GM12873 (cell line): ENCODE results near the gene DMXL2.

Experiments
- TF ChIP-seq, protein P1 (sequence below): IDR thresholded peaks from 2 replicates; pipeline ENCODE4 v1.5.1; 2012; ENCODE audit warnings: low read depth, mild to moderate bottlenecking, moderate library complexity, low read length, control low read depth; ENCODE audit not compliant: insufficient read depth; ENCODE audit errors: missing control alignments

Gene DMXL2

DNA sequence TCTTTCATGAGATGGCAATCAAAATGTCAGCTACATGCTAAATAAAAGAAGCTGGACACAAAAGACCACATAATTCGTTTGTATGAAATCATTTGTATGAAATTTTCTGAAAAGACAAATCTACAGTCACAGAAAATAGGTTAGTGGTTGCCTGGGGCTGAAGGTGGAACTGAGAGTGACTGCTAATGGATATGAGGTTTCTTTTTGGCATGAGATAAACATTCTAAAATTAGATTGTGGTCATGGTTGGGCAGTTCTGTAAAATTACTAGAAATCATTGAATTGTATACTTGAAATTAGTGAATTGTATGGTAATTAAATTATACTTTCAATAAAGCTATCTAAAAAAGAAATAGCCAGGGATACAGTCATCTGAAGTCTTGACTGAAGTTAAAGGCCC is 2.7 kb upstream of the DMXL2 start:
- TF ChIP-seq, protein P1, sequence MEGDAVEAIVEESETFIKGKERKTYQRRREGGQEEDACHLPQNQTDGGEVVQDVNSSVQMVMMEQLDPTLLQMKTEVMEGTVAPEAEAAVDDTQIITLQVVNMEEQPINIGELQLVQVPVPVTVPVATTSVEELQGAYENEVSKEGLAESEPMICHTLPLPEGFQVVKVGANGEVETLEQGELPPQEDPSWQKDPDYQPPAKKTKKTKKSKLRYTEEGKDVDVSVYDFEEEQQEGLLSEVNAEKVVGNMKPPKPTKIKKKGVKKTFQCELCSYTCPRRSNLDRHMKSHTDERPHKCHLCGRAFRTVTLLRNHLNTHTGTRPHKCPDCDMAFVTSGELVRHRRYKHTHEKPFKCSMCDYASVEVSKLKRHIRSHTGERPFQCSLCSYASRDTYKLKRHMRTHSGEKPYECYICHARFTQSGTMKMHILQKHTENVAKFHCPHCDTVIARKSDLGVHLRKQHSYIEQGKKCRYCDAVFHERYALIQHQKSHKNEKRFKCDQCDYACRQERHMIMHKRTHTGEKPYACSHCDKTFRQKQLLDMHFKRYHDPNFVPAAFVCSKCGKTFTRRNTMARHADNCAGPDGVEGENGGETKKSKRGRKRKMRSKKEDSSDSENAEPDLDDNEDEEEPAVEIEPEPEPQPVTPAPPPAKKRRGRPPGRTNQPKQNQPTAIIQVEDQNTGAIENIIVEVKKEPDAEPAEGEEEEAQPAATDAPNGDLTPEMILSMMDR: no peak

GRCh38 chr15:51624022-51624421 is 1.5 kb upstream of the DMXL2 start:
- TF ChIP-seq, protein P1: no peak

- TF ChIP-seq, protein P1: no peak
These were observed 891 bp upstream of the DMXL2 start for GRCh38 chr15:51623386-51623938.

- TF ChIP-seq, protein P1: no peak
These were observed 501 bp downstream of the DMXL2 start for GRCh38 chr15:51621936-51622603.

- TF ChIP-seq, protein P1: no peak
These were observed 1.3 kb downstream of the DMXL2 start for GRCh38 chr15:51621155-51621765.

- TF ChIP-seq, protein P1: no peak
These were observed 1.9 kb downstream of the DMXL2 start for GRCh38 chr15:51620641-51621040.

DNA sequence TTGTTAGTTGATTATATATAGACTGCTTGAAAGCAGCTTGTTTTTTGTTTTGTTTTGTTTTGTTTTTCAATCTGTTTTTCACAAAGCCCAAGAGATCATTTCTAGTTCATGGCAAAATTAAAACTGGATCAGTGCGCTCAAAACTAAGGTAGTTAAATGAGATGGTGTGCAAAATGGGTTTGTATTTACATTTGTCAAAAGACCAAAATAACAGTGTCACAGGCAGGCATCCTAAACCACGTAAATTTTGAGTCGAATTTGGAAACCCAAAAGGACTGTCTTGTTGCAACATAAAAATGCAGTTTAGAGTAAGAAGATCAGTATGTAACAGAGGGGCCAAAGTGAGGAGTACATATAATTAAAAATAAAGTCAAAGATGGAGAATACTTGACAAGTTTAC is 2.4 kb downstream of the DMXL2 start:
- TF ChIP-seq, protein P1: no peak
